ENCODE data around the gene ARHGAP28.

Gene ARHGAP28

DNA sequence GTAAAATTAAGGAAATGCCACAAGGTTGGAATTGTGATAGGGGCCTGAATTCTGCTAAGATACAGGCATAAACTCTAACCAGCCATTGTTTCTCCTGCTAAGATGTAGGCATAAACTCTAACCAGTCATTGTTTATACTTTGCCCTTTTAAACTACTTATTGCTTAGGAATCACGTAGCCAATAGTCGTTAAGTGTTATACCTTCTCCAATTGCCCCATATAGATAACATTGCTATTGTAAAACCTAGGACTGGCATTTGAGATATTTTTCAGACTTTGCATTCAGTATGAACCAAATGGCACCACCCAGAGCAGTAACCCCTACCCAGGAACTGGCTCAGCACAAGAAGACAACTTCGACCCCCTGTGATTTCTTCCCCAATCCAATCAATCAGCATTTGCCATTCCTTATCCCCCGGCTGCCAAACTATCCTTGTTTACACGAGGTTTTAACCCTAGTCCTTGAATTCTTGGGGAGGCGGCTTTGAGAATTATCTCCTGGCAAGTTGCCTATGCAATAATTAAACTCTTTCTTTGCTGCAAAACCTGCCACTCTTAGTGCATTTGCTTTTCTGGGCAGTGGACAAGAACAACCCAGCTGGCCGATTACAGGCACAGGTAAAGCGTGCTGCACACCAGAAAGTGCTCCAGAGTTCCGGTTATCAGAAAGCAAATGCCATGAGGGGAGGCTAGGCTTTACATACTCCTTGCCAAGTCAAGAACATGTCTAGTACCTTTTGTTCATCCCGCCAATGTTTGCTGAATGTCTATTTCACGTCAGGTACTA, 220.5 kb downstream of the ARHGAP28 start:
- Histone ChIP-seq H3K36me3 (replicated peaks) (peaks cover 4% of the 10 kb centered on the region), H3K27me3 (replicated peaks) (no peaks in the 10 kb centered on the region), H3K4me3 (ENCODE audit: low read depth, low read length) (no peak overlapping the region), H3K27ac (no peak overlapping the region)
- TF ChIP-seq, protein P1, sequence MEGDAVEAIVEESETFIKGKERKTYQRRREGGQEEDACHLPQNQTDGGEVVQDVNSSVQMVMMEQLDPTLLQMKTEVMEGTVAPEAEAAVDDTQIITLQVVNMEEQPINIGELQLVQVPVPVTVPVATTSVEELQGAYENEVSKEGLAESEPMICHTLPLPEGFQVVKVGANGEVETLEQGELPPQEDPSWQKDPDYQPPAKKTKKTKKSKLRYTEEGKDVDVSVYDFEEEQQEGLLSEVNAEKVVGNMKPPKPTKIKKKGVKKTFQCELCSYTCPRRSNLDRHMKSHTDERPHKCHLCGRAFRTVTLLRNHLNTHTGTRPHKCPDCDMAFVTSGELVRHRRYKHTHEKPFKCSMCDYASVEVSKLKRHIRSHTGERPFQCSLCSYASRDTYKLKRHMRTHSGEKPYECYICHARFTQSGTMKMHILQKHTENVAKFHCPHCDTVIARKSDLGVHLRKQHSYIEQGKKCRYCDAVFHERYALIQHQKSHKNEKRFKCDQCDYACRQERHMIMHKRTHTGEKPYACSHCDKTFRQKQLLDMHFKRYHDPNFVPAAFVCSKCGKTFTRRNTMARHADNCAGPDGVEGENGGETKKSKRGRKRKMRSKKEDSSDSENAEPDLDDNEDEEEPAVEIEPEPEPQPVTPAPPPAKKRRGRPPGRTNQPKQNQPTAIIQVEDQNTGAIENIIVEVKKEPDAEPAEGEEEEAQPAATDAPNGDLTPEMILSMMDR (IDR thresholded peaks at IDR 0.05; ENCODE audit: low read depth, low read length, missing control alignments) = no peak
- DNase-seq = no peak
- in situ Hi-C loops (cut with HindIII; ENCODE audit: low pct_ligation_motif_present, low sequenced_read_pairs) = no loop called here

DNA sequence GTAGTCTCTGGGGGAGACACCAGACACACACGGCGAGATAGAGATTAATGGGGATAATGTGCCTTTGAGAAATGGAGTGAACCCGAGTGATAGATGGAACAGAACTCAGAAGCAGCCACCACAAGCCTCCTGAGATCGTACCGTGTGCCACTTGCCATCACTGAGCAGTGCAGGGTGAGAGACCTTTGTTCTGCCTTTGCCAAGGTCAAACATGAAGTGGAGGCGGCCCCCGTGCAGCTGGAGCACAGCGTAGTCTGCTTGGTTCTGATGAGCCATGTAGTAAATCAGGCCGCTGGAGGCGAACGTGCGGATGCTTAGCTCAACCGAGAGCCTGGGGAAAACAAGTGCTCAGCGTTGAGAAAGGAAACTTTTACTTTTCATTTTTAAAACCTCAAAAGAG, 221.1 kb downstream of the ARHGAP28 start:
- no peak overlapping the region for H3K27ac ChIP-seq
- H3K36me3 ChIP-seq (replicated peaks) = peaks cover 4% of the 10 kb centered on the region
- TF ChIP-seq, protein P1 (IDR thresholded peaks at IDR 0.05; ENCODE audit: low read depth, low read length, missing control alignments) = no peak
- no peaks in the 10 kb centered on the region for H3K27me3 ChIP-seq (replicated peaks)
- in situ Hi-C loops (cut with HindIII; ENCODE audit: low pct_ligation_motif_present, low sequenced_read_pairs) = no loop called here
- no peak for DNase-seq
- no peak overlapping the region for H3K4me3 ChIP-seq (ENCODE audit: low read depth, low read length)

DNA sequence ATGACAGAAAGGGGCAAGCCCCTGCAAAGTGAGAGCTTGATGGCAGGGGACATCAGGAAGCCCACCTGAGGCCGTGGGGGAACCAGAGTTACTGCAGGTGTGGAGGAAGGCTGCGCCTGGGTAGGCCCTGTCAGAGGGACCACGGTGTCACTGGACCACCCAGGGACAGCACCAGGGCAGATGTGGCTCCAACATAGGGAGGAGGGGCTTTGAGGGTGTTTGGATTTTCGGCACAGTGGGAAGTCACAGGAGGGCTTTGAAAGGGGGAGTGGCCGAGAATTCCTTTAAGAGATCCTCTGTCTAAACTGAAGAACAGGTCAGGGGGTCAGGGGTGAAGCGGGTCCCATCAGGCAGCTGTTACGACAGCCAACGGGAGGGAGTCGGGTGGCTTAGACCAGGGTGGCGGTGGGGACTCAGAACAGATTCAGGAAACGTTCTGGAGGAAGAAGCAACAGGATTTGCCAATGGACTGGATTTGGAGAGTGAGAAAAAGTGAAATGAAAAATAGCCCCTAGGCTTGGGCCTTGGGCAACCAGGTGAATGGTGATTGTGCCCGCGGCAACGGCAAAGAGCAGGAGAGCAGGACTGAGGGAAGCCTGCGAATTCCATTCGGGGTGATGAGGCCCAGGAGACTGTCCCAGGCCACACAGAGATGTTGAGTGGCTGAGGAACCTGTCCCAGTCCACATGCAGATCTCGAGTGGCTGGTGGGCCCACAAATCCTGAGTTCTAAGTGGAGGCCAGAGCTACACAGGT, 222.0 kb downstream of the ARHGAP28 start:
- in situ Hi-C loops (cut with HindIII; ENCODE audit: low pct_ligation_motif_present, low sequenced_read_pairs) = no loop called here
- Histone ChIP-seq H3K4me3 (ENCODE audit: low read depth, low read length) (no peak overlapping the region), H3K36me3 (replicated peaks) (peaks cover 4% of the 10 kb centered on the region)

DNA sequence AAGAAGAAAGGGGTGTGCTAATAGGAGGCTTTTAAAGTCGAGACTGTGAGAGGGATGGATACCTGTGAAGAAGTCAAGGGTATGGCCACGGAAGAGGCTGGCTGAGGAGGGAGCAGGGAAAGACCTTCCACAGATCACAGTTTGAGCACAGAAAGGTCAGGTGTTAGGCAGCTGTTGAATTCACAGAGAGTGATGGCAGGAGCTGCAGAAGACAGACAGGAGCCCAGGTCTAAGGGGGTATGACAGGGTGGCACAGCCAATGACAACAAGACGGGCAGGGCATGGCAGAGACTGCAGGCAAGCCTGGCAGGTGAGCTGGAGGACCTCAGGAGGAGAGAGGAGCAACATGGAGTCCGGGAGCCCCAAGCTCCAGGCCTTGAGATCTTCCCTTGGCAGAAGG, 225.0 kb downstream of the ARHGAP28 start:
- Histone ChIP-seq H3K4me3 (ENCODE audit: low read depth, low read length) (no peak overlapping the region), H3K27me3 (replicated peaks) (no peaks in the 10 kb centered on the region), H3K27ac (no peak overlapping the region), H3K36me3 (replicated peaks) (peaks cover 2% of the 10 kb centered on the region)
- in situ Hi-C loops (cut with HindIII; ENCODE audit: low pct_ligation_motif_present, low sequenced_read_pairs) = no loop called here
- TF ChIP-seq, protein P1 (IDR thresholded peaks at IDR 0.05; ENCODE audit: low read depth, low read length, missing control alignments) = no peak
- no peak for DNase-seq

More for the DNA sequence above, 222.0 kb downstream of the ARHGAP28 start:
- DNase-seq = no peak
- no peaks in the 10 kb centered on the region for H3K27me3 ChIP-seq (replicated peaks)
- TF ChIP-seq, protein P1 (IDR thresholded peaks at IDR 0.05; ENCODE audit: low read depth, low read length, missing control alignments) = no peak
- H3K27ac ChIP-seq = no peak overlapping the region

DNA sequence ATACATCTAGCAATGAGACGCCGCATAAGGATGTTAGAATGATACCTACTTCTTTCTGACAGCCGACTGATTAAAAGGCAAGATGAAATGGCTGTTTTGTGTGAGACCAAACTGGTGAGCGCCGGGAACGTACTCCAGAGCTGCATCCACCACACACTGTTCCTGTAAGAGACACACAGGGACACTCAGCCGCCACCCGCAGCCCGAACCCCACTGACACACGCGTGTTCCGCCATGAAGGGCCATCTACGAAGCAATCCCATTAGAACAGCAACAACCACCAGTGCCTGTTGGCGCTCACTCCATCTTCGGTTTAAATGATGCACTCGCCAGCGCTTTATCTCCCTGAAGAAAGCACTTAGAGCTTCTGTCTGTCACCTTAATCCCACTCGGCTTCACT, 225.8 kb downstream of the ARHGAP28 start:
- H3K27me3 ChIP-seq (replicated peaks) = no peaks in the 10 kb centered on the region
- in situ Hi-C loops (cut with HindIII; ENCODE audit: low pct_ligation_motif_present, low sequenced_read_pairs) = no loop called here
- TF ChIP-seq, protein P1 (IDR thresholded peaks at IDR 0.05; ENCODE audit: low read depth, low read length, missing control alignments) = no peak
- H3K27ac ChIP-seq = no peak overlapping the region
- H3K36me3 ChIP-seq (replicated peaks) = peaks cover under 1% of the 10 kb centered on the region
- no peak overlapping the region for H3K4me3 ChIP-seq (ENCODE audit: low read depth, low read length)
- no peak for DNase-seq
